ENCODE data around the gene ITPRID2.
"Not testable (repeated sequence)": the region's sequence is repeated elsewhere in the genome, so short reads cannot be mapped to it uniquely, and the experiment has no call there.

The ITPRID2 gene

DNA sequence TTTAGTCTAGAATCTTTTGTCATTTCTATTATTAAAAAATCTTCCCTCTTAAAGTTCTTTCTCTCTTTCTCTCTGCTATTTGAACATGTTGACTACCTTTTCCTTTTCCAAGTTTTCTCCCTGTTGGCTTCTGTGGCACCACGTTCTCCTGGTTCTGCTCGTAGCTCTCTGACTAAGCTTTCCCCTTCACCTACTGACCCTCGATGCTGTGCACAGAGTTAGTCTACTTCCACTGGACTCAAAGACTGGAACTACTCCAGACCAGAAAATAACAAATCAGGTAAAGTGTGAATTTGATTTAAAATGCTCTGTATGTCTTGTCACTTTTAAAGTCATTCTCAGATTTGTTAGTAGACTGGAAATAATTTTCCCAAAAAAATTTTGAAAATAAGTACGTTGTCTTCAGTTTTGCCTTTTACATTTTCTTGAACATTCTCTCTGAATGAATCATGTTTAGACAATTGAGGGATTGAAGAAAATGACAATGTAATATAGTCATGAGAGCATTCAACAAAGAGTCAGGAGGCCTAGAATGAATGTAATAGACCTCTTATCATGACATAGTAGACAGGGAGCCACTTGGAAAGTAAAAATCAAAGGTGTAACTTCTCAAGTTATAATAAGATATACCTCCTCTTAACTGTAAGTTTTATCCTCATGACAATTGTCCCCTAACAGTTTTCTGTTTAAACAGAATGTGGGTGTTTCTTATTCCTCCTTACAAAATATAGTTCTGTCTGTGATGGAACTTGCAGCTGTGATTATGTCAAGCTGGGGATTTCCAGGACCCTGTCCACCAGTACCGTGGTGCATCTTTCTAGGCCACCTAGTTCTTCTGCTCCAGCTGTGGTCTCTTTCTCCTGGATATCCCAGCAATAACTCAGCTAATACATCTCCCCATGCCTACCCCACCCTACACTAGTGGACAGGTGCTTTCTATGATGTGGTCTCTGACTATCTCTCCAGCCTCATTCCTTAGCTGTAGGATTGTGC, 25.5 kb downstream of the ITPRID2 start:
- no peak for DNase-seq (ENCODE audit: low spot score)

- no peak for DNase-seq (ENCODE audit: low spot score)
Observed at GRCh38 chr2:181918188-181918587, 26.7 kb downstream of the ITPRID2 start.

GRCh38 chr2:181923121-181923520, 31.6 kb downstream of the ITPRID2 start:
- DNase-seq (ENCODE audit: low spot score) = no peak

DNA sequence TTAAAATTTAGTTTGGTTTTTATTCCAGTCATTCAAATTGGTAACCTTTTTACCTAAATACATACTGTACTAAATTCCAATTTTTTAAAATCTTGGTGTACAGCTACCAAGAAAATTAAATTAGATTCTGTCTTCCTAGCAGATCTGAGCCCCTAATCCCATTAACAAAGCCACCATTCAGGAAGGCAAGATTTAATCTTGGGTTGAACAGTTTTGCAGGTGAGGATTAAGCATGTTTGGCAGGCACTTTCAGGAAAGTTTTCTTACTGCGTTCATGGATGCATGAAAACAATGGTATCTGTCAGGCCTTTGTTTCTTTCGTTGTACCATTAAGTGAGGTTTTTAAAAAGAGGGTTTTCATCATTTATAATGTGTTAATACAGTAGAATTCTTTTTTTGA, 32.8 kb downstream of the ITPRID2 start:
- no peak for DNase-seq (ENCODE audit: low spot score)

DNA sequence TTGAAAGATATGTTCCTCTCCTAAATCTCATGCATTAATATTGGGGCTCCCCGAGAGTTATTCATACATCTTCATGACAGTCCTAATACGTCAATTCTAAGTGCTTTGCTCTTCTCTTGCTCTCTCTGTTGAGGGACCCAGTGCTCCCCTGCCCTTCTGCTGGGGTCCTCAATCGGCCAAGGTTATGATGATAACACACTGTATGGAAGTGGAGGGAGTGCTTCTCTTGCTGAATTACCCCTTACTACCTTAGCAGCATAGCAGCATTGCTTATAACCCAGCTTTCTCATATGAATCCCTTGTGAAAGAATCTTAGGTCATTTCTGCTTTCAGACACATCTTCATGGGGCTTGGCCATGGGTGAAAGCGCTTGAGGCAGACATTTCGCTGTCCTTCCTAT, 43.2 kb downstream of the ITPRID2 start:
- DNase-seq (ENCODE audit: low spot score) = no peak

- no peak for DNase-seq (ENCODE audit: low spot score)
Observed at GRCh38 chr2:181937473-181937872, 45.9 kb downstream of the ITPRID2 start.

DNA sequence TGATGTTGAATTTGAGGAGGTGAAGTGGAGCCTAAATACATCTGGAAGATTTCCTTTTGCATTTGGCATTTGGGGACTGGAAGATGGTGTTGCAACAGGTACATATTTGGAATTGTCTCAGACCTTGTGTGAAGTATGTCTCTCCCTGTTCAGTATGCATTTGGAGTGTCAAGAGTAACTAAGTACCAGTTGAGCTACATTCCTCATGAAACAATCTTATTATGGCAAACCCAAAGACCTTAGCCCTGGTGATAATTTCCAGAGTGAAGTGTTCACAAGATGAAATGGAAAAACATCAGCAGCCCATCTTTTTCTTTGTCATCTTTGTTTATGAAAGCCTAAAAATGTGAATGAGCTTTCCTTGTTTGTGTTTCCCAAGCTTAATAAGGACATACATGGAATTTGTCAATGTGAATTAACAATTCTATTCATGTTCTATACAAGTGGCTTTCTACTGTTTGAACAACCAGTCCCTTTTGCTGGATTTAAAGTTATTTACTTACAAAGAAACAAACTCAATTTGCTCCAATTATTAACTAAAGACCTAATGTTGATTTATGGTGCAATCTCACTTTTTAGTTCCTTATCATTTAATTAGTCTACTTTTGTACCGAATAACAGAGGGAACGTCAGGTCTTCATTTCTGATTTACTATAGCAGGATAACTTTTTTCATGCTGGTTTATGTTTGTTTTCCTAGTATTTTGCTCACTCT, 52.0 kb downstream of the ITPRID2 start:
- no peak for DNase-seq (ENCODE audit: low spot score)

- DNase-seq (ENCODE audit: low spot score) = no peak
Observed at GRCh38 chr2:181944164-181944913, 52.8 kb downstream of the ITPRID2 start.

- DNase-seq (ENCODE audit: low spot score) = no peak
Observed at GRCh38 chr2:181944914-181945291, 53.4 kb downstream of the ITPRID2 start.

DNA sequence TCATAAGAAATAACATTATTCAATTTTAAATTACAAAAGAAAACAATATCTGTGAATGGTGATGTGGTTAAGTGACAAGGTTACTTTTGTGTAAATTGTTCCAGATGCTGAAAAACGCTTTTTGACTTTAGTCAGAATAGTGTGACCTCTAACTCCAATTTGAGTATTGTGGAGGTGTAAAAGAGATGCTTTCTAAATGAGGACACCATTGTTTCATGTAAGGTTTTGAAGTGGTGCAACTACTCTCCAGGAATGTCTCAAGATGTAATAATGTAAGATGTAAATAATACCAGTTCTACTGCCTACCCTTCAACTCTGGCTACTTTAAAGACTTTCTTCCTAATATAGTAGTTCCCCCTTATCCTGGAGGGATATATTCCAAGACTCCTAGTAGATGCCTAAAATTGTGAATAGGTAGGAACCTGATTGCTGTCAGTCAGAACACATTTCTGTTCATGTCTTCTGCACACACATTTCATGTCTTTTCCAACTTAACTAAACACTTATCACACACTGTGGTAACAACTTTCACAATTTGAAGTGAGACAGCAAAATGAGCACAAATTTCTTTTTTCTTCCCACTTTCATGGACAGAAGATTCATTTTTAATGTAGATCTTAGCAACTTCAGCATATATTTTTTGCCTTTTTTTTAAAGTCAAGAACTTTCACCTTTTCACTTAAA, 55.1 kb downstream of the ITPRID2 start:
- no peak for DNase-seq (ENCODE audit: low spot score)

DNA sequence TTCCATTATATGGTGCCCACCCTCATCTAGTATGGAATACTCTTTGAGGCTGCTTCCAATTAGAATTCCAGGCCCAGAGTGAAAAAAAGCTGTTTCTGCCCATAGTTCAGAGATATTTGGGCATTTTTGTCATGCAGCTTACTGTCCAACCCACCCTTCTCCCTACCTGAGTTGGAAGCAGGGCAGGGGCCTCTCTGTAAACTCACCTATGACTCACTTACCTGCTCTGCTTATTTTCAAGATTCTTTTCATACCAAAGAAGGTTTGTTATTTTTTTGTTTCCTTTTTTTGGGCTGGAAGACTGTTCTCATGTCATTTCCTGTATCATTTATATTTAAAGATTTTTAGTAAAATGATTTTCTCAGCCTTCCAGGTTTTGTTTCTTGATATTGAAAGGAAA, 55.7 kb downstream of the ITPRID2 start:
- DNase-seq (ENCODE audit: low spot score) = no peak

- DNase-seq (ENCODE audit: low spot score) = no peak
Observed at GRCh38 chr2:181948227-181948626, 56.7 kb downstream of the ITPRID2 start.

DNA sequence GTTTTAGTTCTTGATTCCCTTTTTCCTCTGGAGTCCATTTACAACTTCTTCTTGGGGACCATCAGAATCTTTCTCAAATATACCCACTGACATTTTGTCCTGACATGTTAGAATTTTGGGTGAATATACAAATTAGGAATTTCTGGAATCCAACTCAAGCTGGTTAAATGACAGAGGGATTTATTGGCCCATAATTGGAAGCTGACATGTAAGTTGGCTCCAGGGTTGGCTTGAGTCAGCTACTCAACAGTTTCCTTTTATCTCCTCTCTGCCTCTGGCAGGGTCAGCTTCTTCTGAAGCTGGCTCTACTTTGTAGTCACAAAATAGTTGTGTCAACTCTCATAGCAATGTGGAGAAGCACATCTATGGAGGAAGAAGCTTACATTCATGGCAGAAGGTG, 57.5 kb downstream of the ITPRID2 start:
- DNase-seq (ENCODE audit: low spot score) = no peak

DNA sequence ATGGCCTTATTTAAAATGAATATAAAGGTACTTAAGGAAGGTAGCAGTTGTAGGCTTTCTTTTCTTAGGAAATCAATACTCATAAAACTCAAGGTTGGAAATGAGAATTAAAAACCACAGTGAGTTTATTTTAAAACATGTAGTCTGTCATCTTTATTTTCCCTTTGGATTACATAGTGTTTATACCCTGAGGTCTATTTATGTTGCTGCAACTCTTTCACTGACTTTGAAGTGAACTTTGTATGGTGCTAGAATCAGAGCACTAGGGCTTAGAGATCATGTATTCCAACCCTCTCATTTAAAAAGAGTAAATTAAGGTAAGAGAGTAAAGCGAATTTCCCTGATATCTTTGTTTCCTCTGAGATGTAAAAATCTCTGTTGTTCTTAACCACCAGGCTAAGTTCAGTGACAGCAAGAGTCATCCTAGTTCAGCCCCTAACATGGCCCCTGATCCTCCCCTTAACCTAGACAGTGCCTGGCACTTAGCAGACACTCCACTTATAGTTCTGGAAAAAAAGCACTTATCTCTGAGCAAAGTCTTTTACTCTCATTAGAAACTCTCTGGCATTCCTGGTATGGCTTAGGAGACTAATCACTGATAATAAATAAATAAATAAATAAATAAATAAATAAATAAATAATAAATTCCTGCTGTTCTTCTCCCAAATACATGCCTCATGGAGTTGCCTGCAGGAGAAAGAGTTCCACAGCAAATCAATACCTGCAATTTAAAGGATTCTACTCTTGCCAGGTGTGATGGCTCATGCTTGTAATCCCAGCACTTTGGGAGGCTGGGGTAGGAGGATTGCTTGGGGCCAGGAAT, 61.1 kb downstream of the ITPRID2 start:
- no peak for DNase-seq (ENCODE audit: low spot score)

DNA sequence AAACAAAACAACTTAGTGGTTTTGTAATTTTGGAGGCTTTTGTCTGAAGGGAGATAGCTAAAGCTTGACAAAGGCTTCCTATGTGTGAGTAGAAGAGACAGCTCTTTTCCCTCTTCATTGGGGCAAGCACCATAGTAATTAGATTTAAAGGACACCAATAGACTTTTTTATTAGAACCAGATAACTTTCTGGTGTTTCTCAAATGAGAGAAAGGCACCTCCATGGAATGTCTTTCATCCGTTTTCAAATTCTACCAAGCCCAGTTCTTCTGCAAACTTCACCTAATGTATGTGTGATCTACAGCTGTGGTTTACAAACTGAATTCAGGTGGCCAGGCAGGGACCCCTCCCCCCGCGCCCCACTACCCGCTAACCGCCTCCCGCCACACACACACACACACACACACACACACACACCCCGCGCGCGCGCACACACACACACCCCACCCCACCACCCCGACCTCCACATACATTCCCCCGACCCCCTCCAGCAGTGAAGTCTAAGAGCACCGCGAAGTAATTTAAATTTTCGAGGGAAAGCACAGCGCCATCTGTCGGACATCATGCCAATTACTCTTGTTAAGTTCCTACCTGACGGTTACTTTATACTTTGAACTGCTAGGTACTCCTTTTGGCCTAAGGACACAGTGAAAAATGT, 62.5 kb downstream of the ITPRID2 start:
- DNase-seq (ENCODE audit: low spot score) = no peak

DNA sequence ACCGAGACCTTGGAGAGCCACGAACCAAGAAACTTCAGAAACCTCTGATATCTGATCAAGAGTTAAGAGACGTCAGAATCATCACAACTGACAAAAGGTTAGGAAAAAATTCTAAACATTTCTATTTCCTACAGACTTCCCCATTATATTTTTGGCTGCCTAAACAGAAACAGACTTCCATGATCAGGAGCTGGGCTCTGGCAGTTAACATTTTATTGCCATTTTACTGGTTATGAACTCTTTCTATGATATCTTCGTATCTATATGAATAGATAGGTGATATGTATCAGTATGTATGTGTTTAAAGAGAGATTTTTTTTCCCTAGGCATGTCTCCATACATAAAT, 63.0 kb downstream of the ITPRID2 start:
- no peak for DNase-seq (ENCODE audit: low spot score)

GRCh38 chr2:181955010-181955409, 63.5 kb downstream of the ITPRID2 start:
- DNase-seq (ENCODE audit: low spot score) = no peak

DNA sequence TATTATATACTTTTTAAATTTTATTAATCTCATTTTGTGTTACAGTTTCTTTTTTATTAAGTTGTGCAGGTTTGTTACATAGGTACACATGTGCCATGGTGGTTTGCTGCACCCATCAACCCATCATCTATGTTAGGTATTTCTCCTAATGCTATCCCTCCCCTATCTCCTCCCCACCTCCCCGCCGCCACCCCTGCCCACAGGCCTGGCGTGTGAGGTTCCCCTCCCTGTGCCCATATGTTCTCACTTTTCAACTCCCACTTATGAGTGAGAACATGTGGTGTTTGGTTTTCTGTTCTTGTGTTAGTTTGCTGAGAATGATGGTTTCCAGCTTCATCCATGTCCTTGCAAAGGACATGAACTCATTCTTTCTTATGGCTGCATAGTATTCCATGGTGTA, 64.3 kb downstream of the ITPRID2 start:
- DNase-seq (ENCODE audit: low spot score) = not testable (repeated sequence)

DNA sequence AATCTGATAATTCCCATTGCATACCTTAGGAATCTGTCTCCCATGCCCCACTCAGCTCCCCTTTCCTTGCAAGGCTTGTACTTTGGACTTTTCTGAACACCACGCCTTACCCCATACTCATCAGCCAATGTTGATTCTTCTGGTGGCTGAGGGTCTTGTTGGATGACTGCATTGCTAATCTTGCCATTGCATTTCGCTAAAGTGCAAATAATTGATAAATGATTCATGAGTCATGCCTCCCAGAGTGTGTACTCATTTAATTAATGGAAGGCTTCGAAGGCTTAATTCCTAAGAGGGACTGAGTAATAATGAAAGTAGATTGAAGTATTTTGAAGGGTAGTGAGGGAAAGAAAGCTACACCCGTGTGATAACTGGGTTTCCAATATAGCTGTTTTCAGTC, 66.1 kb downstream of the ITPRID2 start:
- no peak for DNase-seq (ENCODE audit: low spot score)

- no peak for DNase-seq (ENCODE audit: low spot score)
Observed at GRCh38 chr2:181958726-181959125, 67.2 kb downstream of the ITPRID2 start.

DNA sequence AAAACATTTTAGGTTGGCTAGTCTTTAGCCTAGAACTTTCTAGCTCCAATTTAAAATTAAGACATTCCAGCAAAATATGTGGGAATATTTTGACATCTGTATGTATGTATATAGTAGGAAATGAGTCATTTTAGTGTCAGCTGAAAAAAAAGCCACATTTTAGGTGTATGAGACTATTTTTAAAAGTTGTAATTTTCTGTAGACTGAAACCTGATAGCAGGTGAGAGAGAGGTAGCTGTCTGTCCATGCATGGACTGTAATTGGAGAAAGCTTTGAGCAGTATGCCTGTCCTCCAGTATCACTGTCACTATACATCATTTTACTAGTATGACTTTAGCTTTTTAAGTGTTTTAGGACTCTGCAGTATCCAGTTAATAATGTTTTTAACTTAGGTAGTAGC, 68.0 kb downstream of the ITPRID2 start:
- no peak for DNase-seq (ENCODE audit: low spot score)

Data from left forelimb (tissue), 1 donor.